ENCODE results near the gene SEC24D. TPM values are rescaled to one million over a fixed set of nuclear protein-coding genes. Genes with fewer than 3 reads are reported as not detected.

The SEC24D gene
- total RNA-seq, 1 experiment from 2014 or later, result 63.1 TPM

GRCh38 chr4:118718511-118719170, 117.3 kb downstream of the SEC24D start (continued):
- TF ChIP-seq JAZF1 (CRISPR knock-in tag; IDR thresholded peaks at IDR 0.05) (no peak), EMX1 (CRISPR knock-in tag; IDR thresholded peaks at IDR 0.05) (no peak)

GRCh38 chr4:118716304-118716703, 119.6 kb downstream of the SEC24D start:
- H3K27me3 Mint-ChIP-seq (ENCODE audit: low read depth), result no peaks in the 10 kb centered on the region
- TF ChIP-seq ZNF425 (CRISPR knock-in tag; conservative IDR thresholded peaks at IDR 0.05) (no peak), MLX (CRISPR knock-in tag; IDR thresholded peaks at IDR 0.05) (no peak), USF1 (CRISPR knock-in tag; IDR thresholded peaks at IDR 0.05) (no peak), HMGXB4 (CRISPR knock-in tag; IDR thresholded peaks at IDR 0.05) (no peak), ATF1 (CRISPR knock-in tag; IDR thresholded peaks at IDR 0.05) (no peak), AR (CRISPR knock-in tag; IDR thresholded peaks at IDR 0.05) (no peak), USF2 (CRISPR knock-in tag; IDR thresholded peaks at IDR 0.05) (no peak), ARID4B (CRISPR knock-in tag; IDR thresholded peaks at IDR 0.05; ENCODE audit: borderline replicate concordance) (no peak), TP53 (CRISPR knock-in tag; IDR thresholded peaks at IDR 0.05) (no peak), NFATC4 (CRISPR knock-in tag; IDR thresholded peaks at IDR 0.05) (no peak), CTCF (IDR thresholded peaks at IDR 0.05) (no peak), ZNF416 (CRISPR knock-in tag; IDR thresholded peaks at IDR 0.05) (no peak), E2F4 (CRISPR knock-in tag; IDR thresholded peaks at IDR 0.05; ENCODE audit: borderline replicate concordance, low read depth) (no peak), SMAD4 (CRISPR knock-in tag; IDR thresholded peaks at IDR 0.05) (no peak), SP1 (CRISPR knock-in tag; conservative IDR thresholded peaks at IDR 0.05) (no peak)
- H3K4me1 Mint-ChIP-seq, result no peaks in the 10 kb centered on the region
- DNase-seq (ENCODE audit: low spot score), result no peak
- ATAC-seq, result no peak
- no peak overlapping the region for H3K4me3 Mint-ChIP-seq
- POLR2A ChIA-PET, result no interaction called here
- H3K9me3 Mint-ChIP-seq, result no peaks in the 10 kb centered on the region
- CTCF ChIA-PET, result interaction anchor here (1.0 kb wide), 1 partner anchor 34 kb away, joined by 3 read pairs; no protein-coding TSS in a partner anchor
- H3K36me3 Mint-ChIP-seq, result 0 out of 2 replicates have a peak, but pooled peaks cover 9% of the 10 kb centered on the region
- H3K27ac Mint-ChIP-seq, result no peak overlapping the region
